ENCODE measurements around the gene TNFRSF14.

TNFRSF14 gene

DNA sequence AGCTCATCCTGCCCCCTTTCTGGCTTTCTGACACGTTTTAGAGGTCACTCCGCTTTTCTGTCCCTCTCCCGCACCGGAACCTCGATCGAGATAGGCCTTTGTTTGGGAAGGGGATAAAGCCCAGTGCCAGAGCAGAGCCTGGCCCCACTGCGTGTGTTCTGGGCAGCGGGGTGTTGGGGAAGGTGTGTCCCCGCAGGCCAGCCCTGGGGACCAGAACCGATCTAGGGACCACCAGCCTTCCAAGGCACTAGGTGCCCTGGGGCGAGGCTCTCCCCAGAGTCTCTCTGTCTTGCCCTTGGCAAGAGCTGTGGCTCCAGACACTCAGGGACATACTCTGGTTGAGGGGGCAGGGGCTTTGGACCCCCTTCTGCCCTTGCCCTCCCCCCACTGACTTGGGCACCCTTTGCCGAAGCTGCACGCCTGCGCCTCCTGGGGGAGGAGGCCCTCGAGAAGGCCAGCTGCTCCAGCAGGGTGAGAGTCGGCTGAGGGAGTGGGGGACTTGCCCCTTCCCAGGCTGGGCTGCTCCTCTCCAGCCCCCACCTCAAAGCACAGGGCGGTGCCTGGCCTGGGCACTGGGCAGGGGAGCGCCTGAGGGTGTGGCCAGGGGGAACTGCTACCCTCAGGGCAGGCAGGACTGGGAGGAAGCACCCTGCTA is 46.8 kb downstream of the TNFRSF14 start:
- Histone ChIP-seq H3K9ac (ENCODE audit: low read length) (no peak overlapping the region), H3K4me1 (ENCODE audit: control insufficient read depth, insufficient read depth, low read length) (no peaks in the 10 kb centered on the region), H3K4me3 (ENCODE audit: low read length) (no peak overlapping the region), H3K27me3 (replicated peaks; ENCODE audit: control insufficient read depth, insufficient read depth, low read length) (peaks cover 35% of the 10 kb centered on the region), H3K36me3 (ENCODE audit: control insufficient read depth, insufficient read depth, low read length, severe bottlenecking) (no peaks in the 10 kb centered on the region), H3K9me3 (ENCODE audit: control insufficient read depth, low read length) (peaks cover 14% of the 10 kb centered on the region)
- no peak for DNase-seq (ENCODE audit: low read depth)

DNA sequence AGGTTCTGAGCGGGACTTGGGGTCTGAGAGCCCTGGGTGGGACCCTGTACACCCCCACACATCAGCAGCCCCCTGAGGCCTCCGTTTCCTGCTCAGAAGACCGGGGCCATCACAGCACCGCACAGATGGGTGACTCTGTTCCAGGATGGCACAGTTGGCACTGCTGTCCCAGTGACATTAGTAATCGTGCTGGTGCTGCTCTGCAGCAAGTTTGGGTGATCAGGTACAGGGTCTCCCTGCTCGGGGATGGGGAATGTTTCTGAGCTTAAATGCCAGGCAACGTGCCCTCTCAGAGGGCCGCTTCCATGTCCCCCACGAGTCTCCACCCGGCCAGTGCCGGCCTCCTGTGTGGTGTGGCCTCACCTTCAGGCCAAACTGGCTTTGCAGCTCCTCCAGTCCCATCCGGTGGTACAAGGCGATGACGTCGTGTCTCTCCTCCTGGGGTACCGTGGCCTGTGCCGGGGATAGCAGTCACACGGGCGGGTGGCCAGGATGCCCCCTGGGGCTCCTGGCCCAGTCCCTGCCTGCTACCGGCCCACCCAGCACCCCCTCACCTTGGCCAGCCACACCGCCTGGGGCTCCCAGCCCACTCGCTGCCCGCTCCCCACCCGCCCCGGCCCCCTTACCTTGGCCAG is 47.5 kb downstream of the TNFRSF14 start:
- Histone ChIP-seq H3K9me3 (ENCODE audit: control insufficient read depth, low read length) (peaks cover 9% of the 10 kb centered on the region), H3K4me1 (ENCODE audit: control insufficient read depth, insufficient read depth, low read length) (no peaks in the 10 kb centered on the region), H3K27me3 (replicated peaks; ENCODE audit: control insufficient read depth, insufficient read depth, low read length) (peaks cover 42% of the 10 kb centered on the region), H3K4me3 (ENCODE audit: low read length) (no peak overlapping the region), H3K9ac (ENCODE audit: low read length) (no peak overlapping the region), H3K36me3 (ENCODE audit: control insufficient read depth, insufficient read depth, low read length, severe bottlenecking) (no peaks in the 10 kb centered on the region)
- DNase-seq (ENCODE audit: low read depth): no peak

DNA sequence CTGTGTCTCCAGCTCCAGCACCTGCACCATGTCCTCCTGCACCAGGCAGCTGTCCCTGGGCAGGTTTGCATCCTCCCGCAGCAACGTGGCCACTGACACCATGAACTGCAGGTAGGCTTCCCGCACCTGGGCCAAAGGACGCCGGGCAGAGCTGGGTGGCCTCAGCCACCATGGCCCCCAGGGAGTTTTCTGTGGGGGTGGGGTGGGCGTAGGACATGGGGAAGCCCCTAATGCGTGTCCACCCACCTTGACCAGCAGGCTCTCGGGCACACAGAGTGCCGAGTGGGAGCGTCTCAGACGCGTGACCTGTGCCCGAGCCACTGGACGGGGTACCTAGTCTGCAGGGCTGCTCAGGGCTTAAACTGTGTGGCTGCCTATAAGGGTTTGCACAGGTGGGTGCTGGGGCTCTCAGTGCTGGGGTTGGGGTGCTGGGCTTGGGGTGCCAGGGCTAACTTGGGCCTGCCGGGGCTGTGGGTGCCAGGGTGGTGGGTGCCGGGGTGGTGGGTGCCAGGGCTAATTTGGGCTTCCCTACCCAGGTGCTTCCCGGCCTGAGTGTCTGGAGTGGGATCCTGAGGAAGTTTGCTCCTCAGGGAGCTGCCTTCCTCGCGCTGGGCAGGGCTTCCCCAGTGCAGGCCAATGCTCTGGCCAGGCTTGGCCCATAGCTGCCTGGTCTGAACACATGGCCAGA is 48.1 kb downstream of the TNFRSF14 start:
- no peaks in the 10 kb centered on the region for H3K4me1 ChIP-seq (ENCODE audit: control insufficient read depth, insufficient read depth, low read length)
- H3K9ac ChIP-seq (ENCODE audit: low read length): no peak overlapping the region
- no peak for DNase-seq (ENCODE audit: low read depth)
- peaks cover 46% of the 10 kb centered on the region for H3K27me3 ChIP-seq (replicated peaks; ENCODE audit: control insufficient read depth, insufficient read depth, low read length)
- H3K36me3 ChIP-seq (ENCODE audit: control insufficient read depth, insufficient read depth, low read length, severe bottlenecking): no peaks in the 10 kb centered on the region
- H3K4me3 ChIP-seq (ENCODE audit: low read length): no peak overlapping the region
- peaks cover 2% of the 10 kb centered on the region for H3K9me3 ChIP-seq (ENCODE audit: control insufficient read depth, low read length)

DNA sequence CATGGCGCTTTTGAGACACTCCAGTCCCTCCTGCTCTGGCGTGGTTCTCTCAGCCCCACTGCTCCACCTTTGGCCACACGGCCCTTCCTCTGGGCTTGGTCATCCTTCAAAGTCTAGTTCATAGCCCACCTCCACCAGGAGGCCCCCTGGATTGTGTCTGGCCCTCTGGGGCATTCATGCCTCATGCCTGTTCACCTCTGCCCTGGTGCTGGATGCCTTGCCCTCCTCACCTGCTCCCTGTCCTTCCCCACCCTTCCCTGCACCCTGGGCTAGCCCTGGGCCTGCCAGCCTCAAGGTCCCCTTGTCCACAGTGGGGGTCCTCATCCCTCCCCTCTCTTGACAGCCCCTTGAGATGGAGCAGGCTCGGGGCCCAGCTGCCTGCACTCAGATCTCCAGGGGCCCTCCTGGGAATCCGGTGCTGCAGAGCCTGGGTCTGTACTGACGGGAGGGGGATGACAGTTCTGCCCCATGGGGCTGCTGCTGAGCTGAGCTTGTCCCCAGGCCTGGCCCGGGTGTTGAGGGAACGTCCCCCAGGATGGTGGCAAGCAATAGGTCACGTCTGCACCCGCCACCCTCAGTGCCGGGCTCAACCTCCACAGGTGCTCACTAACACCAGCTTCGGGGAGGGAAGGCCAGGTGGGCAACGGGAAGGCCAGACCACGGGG is 48.8 kb downstream of the TNFRSF14 start:
- no peaks in the 10 kb centered on the region for H3K9me3 ChIP-seq (ENCODE audit: control insufficient read depth, low read length)
- no peaks in the 10 kb centered on the region for H3K4me1 ChIP-seq (ENCODE audit: control insufficient read depth, insufficient read depth, low read length)
- no peak for DNase-seq (ENCODE audit: low read depth)
- no peak overlapping the region for H3K9ac ChIP-seq (ENCODE audit: low read length)
- peaks cover 51% of the 10 kb centered on the region for H3K27me3 ChIP-seq (replicated peaks; ENCODE audit: control insufficient read depth, insufficient read depth, low read length)
- H3K4me3 ChIP-seq (ENCODE audit: low read length): no peak overlapping the region
- no peaks in the 10 kb centered on the region for H3K36me3 ChIP-seq (ENCODE audit: control insufficient read depth, insufficient read depth, low read length, severe bottlenecking)

DNA sequence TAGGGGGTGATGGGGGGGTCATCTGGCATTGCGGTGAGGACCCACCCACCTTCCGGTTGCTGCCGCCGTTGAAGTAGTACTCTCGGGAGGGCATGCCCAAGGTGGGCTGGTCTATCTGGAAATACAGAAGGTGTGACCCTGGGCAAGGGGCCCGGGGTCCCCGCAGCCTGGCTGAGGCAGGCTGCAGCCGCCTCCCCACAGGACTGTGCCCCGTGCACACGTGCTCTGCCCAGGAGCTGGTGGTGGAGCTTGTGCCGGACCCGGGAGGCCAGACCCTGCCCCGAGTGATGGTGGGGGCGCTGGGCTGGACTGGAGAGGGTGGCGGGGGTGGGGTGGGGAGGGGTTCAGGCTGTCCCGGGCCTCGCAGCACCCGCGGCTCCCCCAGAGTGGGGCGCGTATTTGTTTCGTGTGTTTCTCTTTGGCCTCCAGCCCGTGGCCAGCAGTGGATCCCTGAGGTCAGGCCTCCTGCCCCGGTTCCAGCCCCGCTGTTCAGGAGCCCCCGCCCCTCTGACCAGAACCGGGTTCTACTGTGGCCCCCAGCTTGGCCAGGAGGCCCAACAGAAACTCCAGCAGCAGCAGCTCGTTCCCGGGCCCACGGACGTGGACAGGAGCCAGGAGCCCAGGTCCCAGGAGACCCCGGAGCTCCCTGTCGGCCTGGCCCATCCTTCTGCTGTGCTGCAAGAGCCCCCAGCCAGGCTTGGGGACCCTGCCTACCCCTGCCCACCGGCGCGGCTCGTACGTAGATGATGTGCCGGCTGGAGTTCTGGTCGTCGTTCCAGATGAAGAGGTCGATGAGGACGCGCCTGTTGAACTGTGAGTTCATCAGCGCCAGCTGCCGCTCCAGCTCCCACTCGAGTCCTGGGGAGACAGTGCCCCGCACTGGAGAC is 49.6 kb downstream of the TNFRSF14 start:
- Histone ChIP-seq H3K9me3 (ENCODE audit: control insufficient read depth, low read length) (no peaks in the 10 kb centered on the region), H3K36me3 (ENCODE audit: control insufficient read depth, insufficient read depth, low read length, severe bottlenecking) (no peaks in the 10 kb centered on the region), H3K4me3 (ENCODE audit: low read length) (no peak overlapping the region), H3K27me3 (replicated peaks; ENCODE audit: control insufficient read depth, insufficient read depth, low read length) (peaks cover 55% of the 10 kb centered on the region), H3K9ac (ENCODE audit: low read length) (no peak overlapping the region), H3K4me1 (ENCODE audit: control insufficient read depth, insufficient read depth, low read length) (no peaks in the 10 kb centered on the region)
- DNase-seq (ENCODE audit: low read depth): no peak

DNA sequence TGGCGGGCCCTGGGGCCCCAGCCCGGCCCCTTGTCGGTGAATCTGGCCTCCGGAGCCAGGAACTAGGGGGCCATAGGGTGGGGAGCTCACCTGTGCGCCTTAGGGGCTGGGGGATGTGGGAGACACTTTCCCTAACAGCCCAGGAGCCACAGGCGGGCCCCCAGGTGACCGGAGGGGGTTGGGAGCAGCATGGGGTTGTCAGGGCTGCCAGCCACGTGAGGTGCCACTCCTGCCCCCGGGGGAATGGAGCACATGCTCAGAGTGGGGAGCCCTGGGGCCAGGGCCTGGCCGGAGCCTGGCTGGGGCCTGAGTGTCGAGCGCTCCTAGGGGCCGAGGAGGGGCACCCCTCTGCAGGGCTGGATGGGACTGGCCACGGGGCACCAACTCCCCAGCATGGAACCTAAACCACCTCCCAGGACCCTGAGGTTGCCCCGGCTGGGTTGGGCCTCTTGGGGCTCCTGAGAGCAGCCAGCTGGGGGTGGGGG is 50.3 kb downstream of the TNFRSF14 start:
- no peak overlapping the region for H3K9ac ChIP-seq (ENCODE audit: low read length)
- no peaks in the 10 kb centered on the region for H3K4me1 ChIP-seq (ENCODE audit: control insufficient read depth, insufficient read depth, low read length)
- no peaks in the 10 kb centered on the region for H3K9me3 ChIP-seq (ENCODE audit: control insufficient read depth, low read length)
- peaks cover 56% of the 10 kb centered on the region for H3K27me3 ChIP-seq (replicated peaks; ENCODE audit: control insufficient read depth, insufficient read depth, low read length)
- H3K4me3 ChIP-seq (ENCODE audit: low read length): no peak overlapping the region
- H3K36me3 ChIP-seq (ENCODE audit: control insufficient read depth, insufficient read depth, low read length, severe bottlenecking): no peaks in the 10 kb centered on the region
- no peak for DNase-seq (ENCODE audit: low read depth)

DNA sequence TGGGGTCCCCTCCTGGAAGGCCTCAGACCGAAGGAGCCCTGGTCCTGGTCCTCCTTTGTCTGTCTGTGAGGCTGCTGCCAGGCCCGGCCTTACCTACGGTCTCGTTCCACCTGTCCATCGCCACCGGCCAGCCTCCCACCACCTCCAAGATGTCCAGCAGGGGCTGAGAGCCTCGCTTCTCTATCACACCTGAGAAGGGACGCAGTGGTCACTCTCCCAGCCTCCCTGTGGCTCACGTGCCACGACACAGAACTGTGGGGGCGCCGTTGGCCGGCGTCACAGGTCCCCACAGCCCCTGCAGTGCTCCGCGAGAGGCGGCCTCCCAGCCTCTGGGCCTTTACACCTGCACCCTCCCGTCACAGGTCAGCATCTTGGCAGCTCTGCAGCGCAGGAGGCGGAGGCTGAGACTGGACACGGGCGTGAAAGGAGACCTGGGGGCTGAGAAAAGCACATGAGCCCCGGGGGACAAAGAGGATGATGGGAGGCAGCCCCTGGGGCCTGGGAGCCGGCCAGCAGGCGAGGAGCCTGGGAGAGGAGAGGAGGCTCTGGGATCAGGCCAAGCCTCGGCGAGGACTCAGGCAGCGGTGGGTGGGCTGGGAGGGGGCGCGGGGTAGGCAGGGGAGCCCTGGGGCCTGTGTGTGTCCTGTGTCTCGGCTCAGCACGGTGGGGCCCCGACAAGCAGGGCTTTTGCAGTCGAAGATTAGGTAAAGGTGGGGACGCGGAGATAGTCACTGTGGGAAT is 50.9 kb downstream of the TNFRSF14 start:
- H3K4me1 ChIP-seq (ENCODE audit: control insufficient read depth, insufficient read depth, low read length): no peaks in the 10 kb centered on the region
- H3K4me3 ChIP-seq (ENCODE audit: low read length): no peak overlapping the region
- no peaks in the 10 kb centered on the region for H3K9me3 ChIP-seq (ENCODE audit: control insufficient read depth, low read length)
- DNase-seq (ENCODE audit: low read depth): no peak
- H3K9ac ChIP-seq (ENCODE audit: low read length): no peak overlapping the region
- no peaks in the 10 kb centered on the region for H3K36me3 ChIP-seq (ENCODE audit: control insufficient read depth, insufficient read depth, low read length, severe bottlenecking)
- peaks cover 53% of the 10 kb centered on the region for H3K27me3 ChIP-seq (replicated peaks; ENCODE audit: control insufficient read depth, insufficient read depth, low read length)

DNA sequence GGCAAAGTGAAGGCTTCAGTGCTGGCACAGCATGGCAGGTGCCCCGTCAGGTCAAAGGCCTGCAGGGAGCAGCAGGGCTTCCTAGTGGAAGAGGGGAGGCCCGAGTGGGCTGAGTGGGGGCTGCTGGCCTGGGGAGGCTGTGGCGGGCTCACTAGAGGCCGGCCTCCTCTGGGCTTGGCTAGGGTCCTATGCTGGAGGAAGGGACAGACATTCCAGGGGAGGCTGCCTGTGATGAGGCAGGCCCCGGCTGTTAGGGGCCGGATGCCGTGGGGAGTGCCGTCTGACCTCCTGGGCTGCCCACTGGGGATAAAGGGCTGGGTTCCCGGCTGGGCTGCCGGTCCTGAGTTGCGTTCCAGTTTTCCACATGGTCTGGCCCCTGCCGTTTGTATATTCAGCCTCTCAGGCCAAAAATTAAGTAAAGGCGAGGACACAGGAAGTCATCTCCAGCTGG is 51.5 kb downstream of the TNFRSF14 start:
- Histone ChIP-seq H3K9me3 (ENCODE audit: control insufficient read depth, low read length) (no peaks in the 10 kb centered on the region), H3K4me1 (ENCODE audit: control insufficient read depth, insufficient read depth, low read length) (no peaks in the 10 kb centered on the region), H3K36me3 (ENCODE audit: control insufficient read depth, insufficient read depth, low read length, severe bottlenecking) (no peaks in the 10 kb centered on the region), H3K4me3 (ENCODE audit: low read length) (no peak overlapping the region), H3K9ac (ENCODE audit: low read length) (no peak overlapping the region), H3K27me3 (replicated peaks; ENCODE audit: control insufficient read depth, insufficient read depth, low read length) (peaks cover 53% of the 10 kb centered on the region)
- DNase-seq (ENCODE audit: low read depth): no peak

DNA sequence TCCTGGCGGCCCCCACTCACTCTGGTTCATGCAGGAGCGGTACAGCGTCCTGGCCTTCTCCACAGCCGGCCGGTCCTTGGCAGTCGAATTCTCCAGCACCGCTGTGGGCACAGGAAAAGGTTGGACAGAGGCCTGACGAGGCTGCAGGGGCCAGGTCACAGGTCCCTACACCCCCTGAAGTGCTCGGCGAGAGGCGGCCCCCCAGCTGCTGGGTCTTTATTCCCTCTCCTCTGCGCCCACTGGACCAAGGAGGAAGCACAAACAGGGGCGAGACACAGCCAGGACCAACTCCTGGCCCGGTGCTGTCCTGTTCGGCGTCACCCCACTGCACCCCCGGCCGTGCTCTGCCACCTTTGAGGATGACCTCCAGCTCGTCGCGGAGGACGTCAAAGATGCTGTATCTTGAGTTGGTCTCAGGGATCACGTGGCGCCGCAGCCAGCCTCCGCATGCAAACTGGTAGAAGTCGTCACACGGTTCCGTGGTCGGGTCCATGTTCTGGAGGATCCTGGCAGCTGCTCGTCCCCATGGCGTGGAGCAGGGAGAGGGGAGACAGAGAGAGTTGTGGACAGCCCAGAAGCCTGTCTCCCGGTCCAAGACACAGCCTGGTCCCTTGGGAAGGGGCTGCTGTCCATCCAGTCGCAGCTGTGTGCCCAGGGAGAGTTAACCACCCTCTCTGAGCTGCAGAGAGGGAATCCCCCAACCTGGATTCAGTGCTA is 53.3 kb downstream of the TNFRSF14 start:
- H3K9ac ChIP-seq (ENCODE audit: low read length): no peak overlapping the region
- H3K4me3 ChIP-seq (ENCODE audit: low read length): no peak overlapping the region
- no peaks in the 10 kb centered on the region for H3K36me3 ChIP-seq (ENCODE audit: control insufficient read depth, insufficient read depth, low read length, severe bottlenecking)
- no peaks in the 10 kb centered on the region for H3K4me1 ChIP-seq (ENCODE audit: control insufficient read depth, insufficient read depth, low read length)
- peaks cover 51% of the 10 kb centered on the region for H3K27me3 ChIP-seq (replicated peaks; ENCODE audit: control insufficient read depth, insufficient read depth, low read length)
- DNase-seq (ENCODE audit: low read depth): no peak
- H3K9me3 ChIP-seq (ENCODE audit: control insufficient read depth, low read length): peaks cover 8% of the 10 kb centered on the region

Measured in adipocyte (in vitro differentiated cells).